ENCODE measurements around the gene OTX2. TPM values are rescaled to one million over a fixed set of nuclear protein-coding genes. Genes with fewer than 3 reads are reported as not detected.

Gene OTX2
- total and polyA plus RNA-seq, 2 donors from 2014 or later = not detected

DNA sequence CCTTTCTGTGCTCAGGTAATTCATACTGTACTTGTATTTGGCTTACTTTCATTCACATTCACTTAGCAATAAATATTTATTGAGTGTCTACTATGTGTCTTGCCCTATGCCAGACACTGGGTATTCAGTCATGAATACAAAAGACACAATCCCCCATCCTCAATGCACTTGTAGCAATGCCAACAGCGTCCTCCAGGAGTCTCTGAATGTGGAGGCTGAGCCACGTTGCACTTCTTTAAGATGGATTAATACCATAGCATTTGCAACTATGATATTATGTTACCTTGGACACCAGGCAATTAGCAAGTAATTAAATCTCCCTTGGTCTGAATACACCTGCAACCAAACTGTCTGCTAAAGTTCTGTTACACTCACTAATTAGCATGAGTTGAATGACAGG, 58.8 kb downstream of the OTX2 start:
- Histone ChIP-seq H3K4me1 (ENCODE audit: control insufficient read depth in 2 of 3, insufficient read depth in 2 of 3, low read depth in 1 of 3, low read length in 3 of 3) (no peaks in the 10 kb centered on the region), H3K36me3 (ENCODE audit: control insufficient read depth in 2 of 3, insufficient read depth in 3 of 3, low read length in 3 of 3) (no peaks in the 10 kb centered on the region), H3K27ac (ENCODE audit: low read depth in 2 of 2, low read length in 2 of 2) (no peak overlapping the region), H3K9me3 (ENCODE audit: control insufficient read depth in 2 of 3, insufficient read depth in 1 of 3, low read length in 3 of 3) (no peaks in the 10 kb centered on the region), H3K27me3 (ENCODE audit: control insufficient read depth, insufficient read depth, low read length) (no peaks in the 10 kb centered on the region), H3K9ac (ENCODE audit: low read length in 3 of 3) (no peak overlapping the region), H3K4me3 (ENCODE audit: low read length in 3 of 3) (no peak overlapping the region)
- FAIRE-seq (no peak), DNase-seq (no peak)
- intact Hi-C loops (cut with DNase I) = no loop called here
- TF ChIP-seq, protein P1, sequence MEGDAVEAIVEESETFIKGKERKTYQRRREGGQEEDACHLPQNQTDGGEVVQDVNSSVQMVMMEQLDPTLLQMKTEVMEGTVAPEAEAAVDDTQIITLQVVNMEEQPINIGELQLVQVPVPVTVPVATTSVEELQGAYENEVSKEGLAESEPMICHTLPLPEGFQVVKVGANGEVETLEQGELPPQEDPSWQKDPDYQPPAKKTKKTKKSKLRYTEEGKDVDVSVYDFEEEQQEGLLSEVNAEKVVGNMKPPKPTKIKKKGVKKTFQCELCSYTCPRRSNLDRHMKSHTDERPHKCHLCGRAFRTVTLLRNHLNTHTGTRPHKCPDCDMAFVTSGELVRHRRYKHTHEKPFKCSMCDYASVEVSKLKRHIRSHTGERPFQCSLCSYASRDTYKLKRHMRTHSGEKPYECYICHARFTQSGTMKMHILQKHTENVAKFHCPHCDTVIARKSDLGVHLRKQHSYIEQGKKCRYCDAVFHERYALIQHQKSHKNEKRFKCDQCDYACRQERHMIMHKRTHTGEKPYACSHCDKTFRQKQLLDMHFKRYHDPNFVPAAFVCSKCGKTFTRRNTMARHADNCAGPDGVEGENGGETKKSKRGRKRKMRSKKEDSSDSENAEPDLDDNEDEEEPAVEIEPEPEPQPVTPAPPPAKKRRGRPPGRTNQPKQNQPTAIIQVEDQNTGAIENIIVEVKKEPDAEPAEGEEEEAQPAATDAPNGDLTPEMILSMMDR (IDR thresholded peaks at IDR 0.05; ENCODE audit: borderline replicate concordance, extremely low read depth, insufficient read depth) = no peak

Other genes with a start within 250 kb of the OTX2 start
- gene TMEM260, start 230.7 kb downstream of the OTX2 start, total RNA-seq = 24.3 TPM
- gene TMEM260, start 230.7 kb downstream of the OTX2 start, polyA plus RNA-seq (ENCODE audit: insufficient read depth, low read depth, low replicate concordance) = 8.8 TPM

Data from kidney (tissue), 14 donors.